ENCODE data around the gene PLK5.

The PLK5 gene

GRCh38 chr19:1507192-1507660 lies 16.7 kb upstream of the PLK5 start:
- Histone ChIP-seq H3K36me3 (ENCODE audit: control insufficient read depth, insufficient read depth, low read length) (no peaks in the 10 kb centered on the region), H3K9ac (ENCODE audit: low read length) (no peak overlapping the region), H3K4me1 (ENCODE audit: control insufficient read depth, insufficient read depth, low read length) (no peaks in the 10 kb centered on the region), H3K4me3 (ENCODE audit: low read length) (peak overlapping the region; percentile 55), H3K27me3 (ENCODE audit: control insufficient read depth, insufficient read depth, low read length) (peaks cover 18% of the 10 kb centered on the region), H3K27ac (ENCODE audit: low read depth, low read length) (peak overlapping the region; percentile 84)

- no peaks in the 10 kb centered on the region for H3K36me3 ChIP-seq (ENCODE audit: control insufficient read depth, insufficient read depth, low read length)
Measured at GRCh38 chr19:1507763-1508506, 15.9 kb upstream of the PLK5 start.

GRCh38 chr19:1508507-1508856 lies 15.4 kb upstream of the PLK5 start:
- Histone ChIP-seq H3K4me3 (ENCODE audit: low read length) (no peak overlapping the region), H3K36me3 (ENCODE audit: control insufficient read depth, insufficient read depth, low read length) (no peaks in the 10 kb centered on the region), H3K27ac (ENCODE audit: low read depth, low read length) (no peak overlapping the region), H3K27me3 (ENCODE audit: control insufficient read depth, insufficient read depth, low read length) (peaks cover 13% of the 10 kb centered on the region), H3K4me1 (ENCODE audit: control insufficient read depth, insufficient read depth, low read length) (no peaks in the 10 kb centered on the region), H3K9ac (ENCODE audit: low read length) (no peak overlapping the region)

More at GRCh38 chr19:1507763-1508506, 15.9 kb upstream of the PLK5 start:
- H3K27ac ChIP-seq (ENCODE audit: low read depth, low read length): peak overlapping the region; percentile 84
- H3K27me3 ChIP-seq (ENCODE audit: control insufficient read depth, insufficient read depth, low read length): peaks cover 18% of the 10 kb centered on the region
- peak overlapping the region; percentile 75 for H3K4me3 ChIP-seq (ENCODE audit: low read length)
- H3K4me1 ChIP-seq (ENCODE audit: control insufficient read depth, insufficient read depth, low read length): no peaks in the 10 kb centered on the region
- H3K9ac ChIP-seq (ENCODE audit: low read length): no peak overlapping the region

GRCh38 chr19:1509602-1510441 lies 14.1 kb upstream of the PLK5 start:
- Histone ChIP-seq H3K4me1 (ENCODE audit: control insufficient read depth, insufficient read depth, low read length) (no peaks in the 10 kb centered on the region), H3K36me3 (ENCODE audit: control insufficient read depth, insufficient read depth, low read length) (no peaks in the 10 kb centered on the region), H3K27ac (ENCODE audit: low read depth, low read length) (no peak overlapping the region), H3K4me3 (ENCODE audit: low read length) (no peak overlapping the region), H3K27me3 (ENCODE audit: control insufficient read depth, insufficient read depth, low read length) (peaks cover 4% of the 10 kb centered on the region), H3K9ac (ENCODE audit: low read length) (no peak overlapping the region)

- no peak overlapping the region for H3K4me3 ChIP-seq (ENCODE audit: low read length)
- no peak overlapping the region for H3K9ac ChIP-seq (ENCODE audit: low read length)
- H3K4me1 ChIP-seq (ENCODE audit: control insufficient read depth, insufficient read depth, low read length): no peaks in the 10 kb centered on the region
- no peaks in the 10 kb centered on the region for H3K36me3 ChIP-seq (ENCODE audit: control insufficient read depth, insufficient read depth, low read length)
- no peak overlapping the region for H3K27ac ChIP-seq (ENCODE audit: low read depth, low read length)
- H3K27me3 ChIP-seq (ENCODE audit: control insufficient read depth, insufficient read depth, low read length): peaks cover 4% of the 10 kb centered on the region
Measured at GRCh38 chr19:1510442-1510806, 13.5 kb upstream of the PLK5 start.

GRCh38 chr19:1510807-1511206 lies 13.1 kb upstream of the PLK5 start:
- H3K36me3 ChIP-seq (ENCODE audit: control insufficient read depth, insufficient read depth, low read length): no peaks in the 10 kb centered on the region
- H3K4me1 ChIP-seq (ENCODE audit: control insufficient read depth, insufficient read depth, low read length): no peaks in the 10 kb centered on the region
- no peak overlapping the region for H3K4me3 ChIP-seq (ENCODE audit: low read length)
- H3K9ac ChIP-seq (ENCODE audit: low read length): no peak overlapping the region
- H3K27me3 ChIP-seq (ENCODE audit: control insufficient read depth, insufficient read depth, low read length): peaks cover 4% of the 10 kb centered on the region
- no peak overlapping the region for H3K27ac ChIP-seq (ENCODE audit: low read depth, low read length)

GRCh38 chr19:1511318-1512317 lies 12.3 kb upstream of the PLK5 start:
- no peak overlapping the region for H3K27ac ChIP-seq (ENCODE audit: low read depth, low read length)

GRCh38 chr19:1512671-1513498 lies 11.0 kb upstream of the PLK5 start, which contains the start of gene ADAMTSL5:
ADAMTSL5 (minus strand) TSS chr19:1513019; CDS start chr19:1510943, 2,076 bp downstream.
- no peaks in the 10 kb centered on the region for H3K4me1 ChIP-seq (ENCODE audit: control insufficient read depth, insufficient read depth, low read length)
- peaks cover 4% of the 10 kb centered on the region for H3K27me3 ChIP-seq (ENCODE audit: control insufficient read depth, insufficient read depth, low read length)
- H3K36me3 ChIP-seq (ENCODE audit: control insufficient read depth, insufficient read depth, low read length): no peaks in the 10 kb centered on the region
- H3K4me3 ChIP-seq (ENCODE audit: low read length): peak within 1 kb of the TSS; percentile 59
- peak within 1 kb of the TSS; percentile 78 for H3K27ac ChIP-seq (ENCODE audit: low read depth, low read length)
- no peak within 1 kb of the TSS for H3K9ac ChIP-seq (ENCODE audit: low read length)

More at GRCh38 chr19:1511318-1512317, 12.3 kb upstream of the PLK5 start:
- no peaks in the 10 kb centered on the region for H3K36me3 ChIP-seq (ENCODE audit: control insufficient read depth, insufficient read depth, low read length)
- no peaks in the 10 kb centered on the region for H3K4me1 ChIP-seq (ENCODE audit: control insufficient read depth, insufficient read depth, low read length)
- no peak overlapping the region for H3K4me3 ChIP-seq (ENCODE audit: low read length)
- peaks cover 4% of the 10 kb centered on the region for H3K27me3 ChIP-seq (ENCODE audit: control insufficient read depth, insufficient read depth, low read length)
- no peak overlapping the region for H3K9ac ChIP-seq (ENCODE audit: low read length)

GRCh38 chr19:1513499-1514294 lies 10.2 kb upstream of the PLK5 start:
- Histone ChIP-seq H3K4me1 (ENCODE audit: control insufficient read depth, insufficient read depth, low read length) (no peaks in the 10 kb centered on the region), H3K36me3 (ENCODE audit: control insufficient read depth, insufficient read depth, low read length) (no peaks in the 10 kb centered on the region), H3K4me3 (ENCODE audit: low read length) (no peak overlapping the region), H3K27ac (ENCODE audit: low read depth, low read length) (peak overlapping the region; percentile 78), H3K27me3 (ENCODE audit: control insufficient read depth, insufficient read depth, low read length) (peaks cover 4% of the 10 kb centered on the region), H3K9ac (ENCODE audit: low read length) (no peak overlapping the region)

- Histone ChIP-seq H3K27ac (ENCODE audit: low read depth, low read length) (no peak overlapping the region), H3K4me1 (ENCODE audit: control insufficient read depth, insufficient read depth, low read length) (no peaks in the 10 kb centered on the region), H3K4me3 (ENCODE audit: low read length) (no peak overlapping the region), H3K9ac (ENCODE audit: low read length) (no peak overlapping the region), H3K36me3 (ENCODE audit: control insufficient read depth, insufficient read depth, low read length) (no peaks in the 10 kb centered on the region), H3K27me3 (ENCODE audit: control insufficient read depth, insufficient read depth, low read length) (peaks cover 4% of the 10 kb centered on the region)
Measured at GRCh38 chr19:1514295-1514661, 9.6 kb upstream of the PLK5 start.

All from rectal smooth muscle tissue (tissue), 1 donor.